HG03135 (cell line): ENCODE data around the gene AMN.
"Not testable (repeated sequence)": the region's sequence is repeated elsewhere in the genome, so short reads cannot be mapped to it uniquely, and the experiment has no call there.

Experiments
- ATAC-seq: cut with Tn5 transposase; IDR thresholded peaks from one replicate; pipeline ENCODE4 v1.9.1; 2021; ENCODE audit warnings: mild to moderate bottlenecking, moderate library complexity; ENCODE audit not compliant: unreplicated experiment

The AMN gene

DNA sequence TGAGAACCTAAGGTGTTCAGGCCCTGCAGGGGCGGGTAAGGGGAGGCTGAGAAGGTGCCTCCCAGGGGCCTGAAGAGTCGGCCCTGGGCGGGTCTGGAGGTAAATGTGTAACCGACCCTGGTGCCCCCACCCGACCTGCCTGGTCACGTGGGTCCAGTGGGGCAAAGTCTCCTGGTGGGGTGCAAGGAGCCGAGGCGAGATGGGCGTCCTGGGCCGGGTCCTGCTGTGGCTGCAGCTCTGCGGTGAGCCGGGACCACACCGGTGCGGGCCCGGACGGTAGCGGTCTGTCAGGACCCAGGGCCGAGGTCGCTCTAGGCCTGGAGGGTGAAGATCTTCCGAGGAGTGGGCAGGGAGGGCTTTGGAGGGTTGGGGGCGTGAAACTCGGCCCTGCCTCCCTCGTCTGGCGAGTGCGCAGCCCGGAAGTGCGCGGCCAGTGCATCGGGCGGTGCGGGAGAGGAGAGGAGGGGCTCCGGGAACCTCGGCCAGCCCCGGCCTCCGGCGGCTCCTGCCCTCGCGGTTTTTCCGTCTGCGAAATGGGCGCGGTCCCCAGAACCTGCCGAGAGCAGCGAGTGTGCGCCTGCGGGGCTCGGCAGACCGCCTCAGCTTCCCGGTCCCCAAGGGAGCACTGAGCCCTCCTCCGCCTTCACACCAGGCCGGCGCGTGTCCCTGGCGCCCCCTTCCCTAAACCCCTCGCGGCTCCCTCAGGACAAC lies at the start of gene AMN:
Gene AMN, plus strand, starts transcription at position 174 of the 711 bp plus-strand sequence. Its CDS starts 26 bp downstream, at position 200.
- ATAC-seq, result no peak

- ATAC-seq, result no peak
Observed at GRCh38 chr14:102873131-102873530, 49.3 kb upstream of the AMN start.

- ATAC-seq, result no peak
Observed at GRCh38 chr14:102873546-102874061, 48.9 kb upstream of the AMN start.

- ATAC-seq, result no peak
Observed at GRCh38 chr14:102875652-102876051, 46.8 kb upstream of the AMN start.

GRCh38 chr14:102877511-102877910 lies 45.0 kb upstream of the AMN start:
- not testable (repeated sequence) for ATAC-seq

DNA sequence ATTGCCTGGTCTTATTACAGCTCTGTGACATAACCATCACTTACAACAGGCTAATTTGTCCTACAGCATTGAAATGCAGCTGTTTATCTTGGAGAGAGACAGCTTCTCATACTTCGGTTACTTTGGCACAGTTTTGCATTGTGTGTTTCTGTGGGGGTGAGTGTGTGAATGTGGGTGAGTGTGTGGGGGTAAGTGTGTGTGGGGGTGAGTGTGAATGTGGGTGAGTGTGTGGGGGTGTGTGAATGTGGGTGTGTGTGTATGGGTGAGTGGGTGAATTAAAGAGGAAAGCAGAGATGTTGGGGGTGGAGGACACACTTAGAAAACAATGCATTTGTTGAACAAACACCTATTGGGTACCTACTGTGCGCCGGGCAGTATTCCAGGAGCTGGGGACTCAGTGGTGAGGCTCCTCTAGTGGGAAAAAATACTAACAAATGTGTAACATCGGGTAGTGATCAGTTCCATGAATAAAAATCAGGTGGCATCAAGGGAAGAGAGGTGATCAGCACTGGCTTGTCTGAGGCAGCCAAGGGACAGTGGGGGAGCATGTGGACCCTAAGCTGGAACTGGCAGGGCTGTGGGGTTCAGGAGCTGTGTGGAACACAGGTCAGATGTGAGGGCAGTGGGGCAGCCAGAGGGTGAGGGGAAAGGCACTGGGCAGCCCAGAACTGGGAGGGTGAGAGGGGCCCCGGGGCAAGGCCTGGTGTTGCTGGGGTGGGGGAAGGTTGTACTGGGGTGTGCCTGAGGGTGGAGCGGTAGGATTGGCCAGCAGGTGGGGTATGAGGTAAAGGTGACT lies 44.1 kb upstream of the AMN start:
- no peak for ATAC-seq

- no peak for ATAC-seq
Observed at GRCh38 chr14:102878970-102879460, 43.4 kb upstream of the AMN start.

DNA sequence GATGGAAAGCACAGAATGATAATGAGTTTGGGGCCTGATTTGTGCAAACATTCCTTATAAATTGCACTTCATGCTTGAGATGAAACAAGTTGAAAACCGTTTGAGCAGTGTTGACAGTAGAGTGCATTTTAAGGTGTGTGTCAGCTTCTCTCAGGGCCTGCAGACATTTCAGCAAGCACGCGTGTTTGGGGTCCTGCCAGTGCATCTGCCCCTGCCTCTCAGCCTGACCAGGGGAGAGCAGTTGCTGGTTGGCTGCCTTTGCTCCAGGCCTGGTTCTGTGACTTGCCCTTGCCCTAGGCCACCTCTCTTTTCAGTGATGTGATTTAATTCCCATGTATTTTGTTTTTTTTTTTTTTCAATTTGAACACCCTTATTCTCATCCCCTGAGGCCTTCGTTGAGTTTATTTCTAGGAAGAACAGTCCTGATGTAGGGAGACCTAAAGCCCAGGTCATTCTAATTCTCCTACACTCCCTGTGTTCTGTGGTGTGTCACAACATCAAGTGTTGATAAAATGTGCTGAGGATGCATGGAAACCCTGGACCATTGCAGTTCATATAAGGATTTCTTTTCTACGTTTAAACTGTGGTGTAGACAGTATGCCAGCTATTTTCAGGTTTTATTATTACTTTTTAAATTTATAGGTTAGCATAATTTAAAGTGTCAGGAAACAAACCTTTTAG lies 40.1 kb upstream of the AMN start:
- no peak for ATAC-seq

DNA sequence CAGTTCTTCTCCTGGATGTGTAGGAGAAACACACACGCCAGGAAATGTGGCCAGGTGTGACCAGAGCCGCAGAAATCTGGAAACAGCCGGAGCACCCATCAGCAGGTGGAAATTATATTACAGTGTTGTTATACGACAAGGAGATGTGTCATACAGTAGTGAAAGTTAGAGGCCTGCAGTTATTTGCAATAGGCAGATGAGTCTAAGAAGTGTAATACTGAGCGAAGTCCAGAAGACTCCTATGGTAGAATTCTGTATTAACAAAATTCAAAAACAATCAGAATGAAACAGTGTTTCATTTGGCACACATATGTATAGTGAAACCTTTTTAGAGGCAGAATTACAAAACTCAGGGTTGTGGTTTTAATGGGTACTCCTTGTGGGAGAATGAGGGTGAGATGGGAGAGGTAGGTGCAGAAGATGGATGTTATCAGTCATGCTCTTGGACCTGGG lies 39.3 kb upstream of the AMN start:
- ATAC-seq, result no peak

DNA sequence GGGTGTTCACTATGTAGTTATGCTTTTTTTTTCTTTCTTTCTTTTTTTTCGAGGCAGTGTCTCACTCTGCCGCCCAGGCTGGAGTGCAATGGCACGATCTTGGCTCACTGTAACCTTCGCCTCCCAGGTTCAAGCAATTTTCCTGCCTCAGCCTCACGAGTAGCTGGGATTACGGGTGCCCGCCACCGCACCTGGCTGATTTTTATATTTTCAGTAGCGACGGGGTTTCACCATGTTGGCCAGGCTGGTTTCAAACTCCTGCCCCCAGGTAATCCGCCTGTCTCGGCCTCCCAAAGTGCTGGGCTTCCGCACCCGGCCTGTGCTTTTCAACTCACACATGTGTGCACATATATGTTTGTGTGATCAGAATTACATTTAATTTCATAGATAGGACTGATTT lies 38.9 kb upstream of the AMN start:
- no peak for ATAC-seq

DNA sequence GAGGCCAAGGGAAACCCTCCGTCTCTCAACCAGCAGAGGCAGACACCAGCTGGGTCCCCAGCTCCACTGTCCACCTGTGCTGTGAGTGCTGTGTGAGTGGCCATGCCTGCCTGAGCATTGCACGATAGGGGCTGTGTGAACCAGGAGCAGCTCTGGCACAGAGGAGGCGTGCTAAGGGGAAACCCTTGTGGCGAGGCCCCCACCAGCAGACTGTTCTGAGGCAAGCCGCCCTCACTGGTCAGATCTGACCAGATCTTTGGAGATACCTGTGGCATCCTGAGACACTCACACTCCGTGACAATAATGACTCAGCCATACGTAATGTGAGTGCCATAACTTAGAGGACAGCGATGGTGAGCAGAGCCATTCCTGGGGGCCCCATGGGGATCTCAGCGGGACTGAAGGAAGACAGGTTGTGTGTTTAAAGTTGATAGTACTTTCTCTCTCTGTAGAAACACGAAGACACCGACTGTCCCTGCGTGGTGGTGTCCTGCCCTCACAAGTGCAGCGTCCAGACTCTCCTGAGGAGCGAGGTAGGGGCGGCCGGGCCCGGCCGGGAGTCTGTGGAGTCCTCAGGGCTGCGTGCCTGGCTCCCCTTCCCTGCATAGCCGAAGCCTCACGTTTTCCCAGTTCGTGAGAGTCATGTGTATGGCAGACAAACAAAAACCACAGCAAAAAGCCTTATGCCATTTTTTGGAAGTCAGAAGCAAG lies 36.6 kb upstream of the AMN start:
- no peak for ATAC-seq

- ATAC-seq, result no peak
Observed at GRCh38 chr14:102888748-102889147, 33.7 kb upstream of the AMN start.

- no peak for ATAC-seq
Observed at GRCh38 chr14:102889615-102890014, 32.8 kb upstream of the AMN start.

DNA sequence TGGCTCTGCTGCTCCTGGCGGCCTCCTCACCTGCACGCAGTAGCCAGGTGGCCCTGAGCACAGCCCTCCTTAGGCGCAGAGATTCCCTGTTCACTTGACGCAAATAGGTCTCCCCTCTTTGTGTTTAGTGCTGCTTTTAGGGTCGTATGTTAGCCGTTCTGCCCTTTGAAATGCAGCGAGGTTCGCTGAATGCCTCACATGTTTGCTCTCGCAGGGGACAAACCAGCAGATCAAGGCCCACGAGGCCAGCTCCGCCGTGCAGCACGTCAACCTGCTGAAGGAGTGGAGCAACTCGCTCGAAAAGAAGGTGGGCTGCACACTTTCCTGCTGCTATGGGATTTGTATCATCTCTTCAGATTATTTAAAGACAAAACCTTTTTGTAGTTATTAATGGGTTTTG lies 31.4 kb upstream of the AMN start:
- ATAC-seq, result no peak

- ATAC-seq, result no peak
Observed at GRCh38 chr14:102891556-102891955, 30.9 kb upstream of the AMN start.

DNA sequence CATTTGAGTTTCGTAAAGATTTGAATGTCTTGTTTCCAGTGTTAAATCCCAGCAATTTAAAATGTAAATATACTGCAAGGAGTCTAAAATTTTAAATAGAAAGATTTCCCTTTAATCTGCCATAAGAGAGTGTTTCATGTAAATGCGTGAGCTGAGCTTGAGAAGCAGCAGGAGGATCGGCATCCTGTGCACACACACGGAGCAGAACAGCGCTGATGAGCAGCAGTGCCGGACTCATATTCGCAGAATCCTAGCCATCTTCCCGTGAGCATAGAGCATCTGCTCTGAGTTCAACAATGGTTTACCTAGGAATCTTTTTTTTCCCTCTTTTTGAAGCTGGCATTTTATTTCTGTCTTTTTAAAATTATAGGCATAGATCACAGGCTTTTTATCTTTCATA lies 29.8 kb upstream of the AMN start:
- ATAC-seq, result no peak

DNA sequence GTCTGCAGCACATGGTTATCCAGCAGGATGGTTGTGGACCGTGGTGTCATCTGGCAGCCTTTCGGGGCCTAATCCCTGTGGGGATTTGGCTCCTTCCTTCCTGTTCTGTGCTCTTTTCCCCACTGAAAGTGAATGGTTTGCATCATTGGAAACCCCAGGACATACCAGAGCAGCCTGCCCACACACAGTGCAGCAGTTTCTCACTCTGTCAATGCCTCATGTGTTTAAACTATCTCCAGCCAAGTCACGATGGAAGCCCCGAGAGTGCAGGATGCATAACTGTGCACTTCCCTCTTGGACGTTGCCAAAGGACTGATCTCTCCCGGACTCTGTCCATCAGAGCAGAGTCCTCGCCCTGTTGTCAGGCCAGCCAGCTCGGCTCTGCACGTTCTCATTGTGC lies 29.0 kb upstream of the AMN start:
- ATAC-seq, result no peak

- ATAC-seq, result not testable (repeated sequence)
Observed at GRCh38 chr14:102896735-102897134, 25.7 kb upstream of the AMN start.

DNA sequence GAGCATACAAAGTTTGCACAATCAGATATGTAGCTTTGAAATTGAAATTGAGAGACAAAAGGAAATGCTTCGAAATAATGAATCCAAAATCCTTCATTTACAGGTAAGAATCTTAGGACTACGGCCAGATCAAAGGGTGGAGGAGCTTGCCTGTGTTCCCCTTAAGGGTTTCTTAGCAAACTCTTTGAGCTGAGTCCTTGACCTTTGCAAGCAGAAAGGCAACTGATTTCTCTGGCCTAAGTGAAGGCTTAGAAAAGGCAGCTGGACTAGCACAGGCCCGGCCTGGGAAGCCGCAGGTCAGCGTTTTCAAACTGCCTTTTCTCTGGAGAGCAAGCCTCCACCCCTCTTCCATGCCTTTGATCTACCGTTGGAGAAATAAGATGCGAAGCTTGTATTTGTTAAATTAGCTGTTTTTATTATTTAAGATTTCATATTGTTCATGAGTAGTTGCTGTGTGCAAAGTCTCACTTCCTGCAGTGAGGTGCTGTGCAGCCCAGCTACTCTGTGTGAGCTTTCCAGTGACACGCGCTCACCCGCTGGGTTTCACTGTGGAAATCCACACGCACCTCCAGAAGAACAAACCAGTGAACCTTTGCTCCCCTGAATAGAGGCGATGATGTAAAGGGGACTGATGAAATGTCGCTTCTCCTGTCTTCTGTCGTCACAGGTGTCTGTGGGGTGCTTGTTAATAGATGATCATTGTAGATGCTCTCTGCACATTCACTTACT lies 25.0 kb upstream of the AMN start:
- ATAC-seq, result no peak

- ATAC-seq, result no peak
Observed at GRCh38 chr14:102898298-102898697, 24.2 kb upstream of the AMN start.
